Kidney epithelial cell (primary cell): ENCODE measurements around the gene CTSL. TPM values are rescaled to one million over a fixed set of nuclear protein-coding genes. Genes with fewer than 3 reads are reported as not detected.

ENCODE experiments used
- DNase-seq: peaks from one replicate; pipeline ENCODE4 v3.0.0-alpha.2; 2010; ENCODE audit warnings: low read depth
- H3K27me3 ChIP-seq: 2 replicates; pipeline ENCODE4 v1.6.0; 2011; ENCODE audit warnings: low read length; ENCODE audit not compliant: control insufficient read depth, insufficient read depth
- H3K36me3 ChIP-seq: 2 replicates; pipeline ENCODE4 v1.5.1; 2011; ENCODE audit warnings: low read length; ENCODE audit not compliant: control insufficient read depth, insufficient read depth
- H3K4me3 ChIP-seq: 2 replicates; pipeline ENCODE4 v1.5.1; 2011; ENCODE audit warnings: low read depth, mild to moderate bottlenecking, control low read depth, low read length
- total RNA-seq: library from RNA; depleted of rRNA; stranded (reverse); fragments of >200 nt; gene quantifications from 2 replicates; pipeline ENCODE4 v1.2.3, GENCODE V29; 2015
- TF ChIP-seq, protein P1 (sequence below): IDR thresholded peaks from 2 replicates; pipeline ENCODE4 v1.5.1; 2011; ENCODE audit warnings: mild to moderate bottlenecking, moderate library complexity, low read length, control low read depth, inconsistent platforms; ENCODE audit not compliant: insufficient read depth, poor library complexity, severe bottlenecking

The CTSL gene
- total RNA-seq, 1 donor from 2014 or later = 117 TPM

DNA sequence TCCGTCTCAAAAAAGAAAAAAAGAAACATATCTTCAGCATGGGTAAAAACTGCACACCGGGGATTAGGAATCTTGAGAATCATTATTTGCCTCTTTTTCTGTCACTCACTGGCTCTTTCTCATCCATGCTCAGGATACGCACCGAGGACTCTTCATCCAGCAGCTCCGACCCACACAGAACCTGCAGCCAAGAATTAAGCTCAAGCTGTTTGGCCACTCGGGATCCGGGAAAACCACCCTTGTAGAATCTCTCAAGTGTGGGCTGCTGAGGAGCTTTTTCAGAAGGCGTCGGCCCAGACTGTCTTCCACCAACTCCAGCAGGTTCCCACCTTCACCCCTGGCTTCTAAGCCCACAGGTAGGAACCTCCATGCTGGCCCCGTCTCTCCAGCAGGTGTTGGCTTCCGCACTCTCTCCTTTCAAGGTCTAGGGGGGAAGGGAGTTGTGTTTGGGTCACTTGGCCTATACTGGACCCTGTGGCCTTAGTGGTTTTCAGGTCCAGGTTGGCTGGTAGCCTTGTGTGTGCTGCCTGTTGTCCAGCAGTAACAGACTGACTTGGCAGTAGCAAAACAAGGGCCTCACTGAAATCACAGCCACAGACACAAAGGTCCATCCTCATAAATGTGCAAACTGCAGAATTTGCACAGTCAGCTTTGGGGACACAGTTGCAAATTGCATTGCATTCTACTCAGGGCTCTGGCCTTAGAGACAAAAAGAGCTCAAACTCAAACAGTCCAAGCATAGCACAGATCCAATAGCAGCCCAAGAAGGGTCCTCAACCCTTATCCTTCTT, 44.5 kb upstream of the CTSL start:
- TF ChIP-seq, protein P1, sequence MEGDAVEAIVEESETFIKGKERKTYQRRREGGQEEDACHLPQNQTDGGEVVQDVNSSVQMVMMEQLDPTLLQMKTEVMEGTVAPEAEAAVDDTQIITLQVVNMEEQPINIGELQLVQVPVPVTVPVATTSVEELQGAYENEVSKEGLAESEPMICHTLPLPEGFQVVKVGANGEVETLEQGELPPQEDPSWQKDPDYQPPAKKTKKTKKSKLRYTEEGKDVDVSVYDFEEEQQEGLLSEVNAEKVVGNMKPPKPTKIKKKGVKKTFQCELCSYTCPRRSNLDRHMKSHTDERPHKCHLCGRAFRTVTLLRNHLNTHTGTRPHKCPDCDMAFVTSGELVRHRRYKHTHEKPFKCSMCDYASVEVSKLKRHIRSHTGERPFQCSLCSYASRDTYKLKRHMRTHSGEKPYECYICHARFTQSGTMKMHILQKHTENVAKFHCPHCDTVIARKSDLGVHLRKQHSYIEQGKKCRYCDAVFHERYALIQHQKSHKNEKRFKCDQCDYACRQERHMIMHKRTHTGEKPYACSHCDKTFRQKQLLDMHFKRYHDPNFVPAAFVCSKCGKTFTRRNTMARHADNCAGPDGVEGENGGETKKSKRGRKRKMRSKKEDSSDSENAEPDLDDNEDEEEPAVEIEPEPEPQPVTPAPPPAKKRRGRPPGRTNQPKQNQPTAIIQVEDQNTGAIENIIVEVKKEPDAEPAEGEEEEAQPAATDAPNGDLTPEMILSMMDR = no peak
- Histone ChIP-seq H3K27me3 (no peaks in the 10 kb centered on the region), H3K4me3 (no peak overlapping the region), H3K36me3 (peaks cover 1% of the 10 kb centered on the region)
- DNase-seq = no peak

DNA sequence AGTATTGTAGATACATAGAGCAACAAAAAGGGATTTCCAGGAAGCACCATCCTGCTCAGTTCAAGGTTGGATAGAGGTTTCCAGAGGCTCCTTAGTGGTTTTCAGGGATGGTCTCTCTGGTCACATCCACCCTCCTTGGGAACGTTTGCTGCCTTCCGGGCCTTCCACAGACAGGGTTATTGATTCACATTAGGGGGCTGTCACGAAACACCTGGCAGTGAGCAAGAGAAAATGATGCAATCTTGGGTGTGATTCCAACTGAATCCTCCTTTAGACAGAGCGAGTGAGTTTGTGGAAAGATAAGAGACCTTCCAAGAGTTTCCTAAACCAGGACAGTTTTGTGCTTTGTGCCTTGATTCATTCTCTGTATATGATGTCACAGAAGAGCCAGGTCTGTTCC, 43.8 kb upstream of the CTSL start:
- peaks cover 1% of the 10 kb centered on the region for H3K36me3 ChIP-seq
- DNase-seq = no peak
- H3K4me3 ChIP-seq = no peak overlapping the region
- H3K27me3 ChIP-seq = no peaks in the 10 kb centered on the region
- TF ChIP-seq, protein P1 = no peak

DNA sequence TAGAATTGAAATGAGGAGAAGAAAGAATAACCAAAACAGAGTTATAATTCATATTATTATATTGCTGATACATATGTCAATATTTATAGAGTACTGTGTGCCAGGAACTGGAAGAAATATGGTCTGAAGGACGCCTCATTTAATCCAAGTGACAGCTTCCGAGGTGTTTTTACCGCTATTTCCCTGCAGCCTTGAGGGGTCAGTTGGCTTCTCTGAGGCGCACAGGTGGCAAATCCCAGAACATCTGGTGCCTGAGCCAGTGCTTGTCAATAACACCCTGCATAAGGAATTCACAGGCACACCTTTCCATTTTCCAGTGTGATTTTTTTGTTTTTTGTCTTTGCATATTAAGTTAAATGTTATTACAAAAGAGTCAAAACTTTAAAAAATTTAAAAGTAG, 43.3 kb upstream of the CTSL start:
- peaks cover 1% of the 10 kb centered on the region for H3K36me3 ChIP-seq
- H3K4me3 ChIP-seq = no peak overlapping the region
- TF ChIP-seq, protein P1 = no peak
- DNase-seq = no peak
- no peaks in the 10 kb centered on the region for H3K27me3 ChIP-seq

DNA sequence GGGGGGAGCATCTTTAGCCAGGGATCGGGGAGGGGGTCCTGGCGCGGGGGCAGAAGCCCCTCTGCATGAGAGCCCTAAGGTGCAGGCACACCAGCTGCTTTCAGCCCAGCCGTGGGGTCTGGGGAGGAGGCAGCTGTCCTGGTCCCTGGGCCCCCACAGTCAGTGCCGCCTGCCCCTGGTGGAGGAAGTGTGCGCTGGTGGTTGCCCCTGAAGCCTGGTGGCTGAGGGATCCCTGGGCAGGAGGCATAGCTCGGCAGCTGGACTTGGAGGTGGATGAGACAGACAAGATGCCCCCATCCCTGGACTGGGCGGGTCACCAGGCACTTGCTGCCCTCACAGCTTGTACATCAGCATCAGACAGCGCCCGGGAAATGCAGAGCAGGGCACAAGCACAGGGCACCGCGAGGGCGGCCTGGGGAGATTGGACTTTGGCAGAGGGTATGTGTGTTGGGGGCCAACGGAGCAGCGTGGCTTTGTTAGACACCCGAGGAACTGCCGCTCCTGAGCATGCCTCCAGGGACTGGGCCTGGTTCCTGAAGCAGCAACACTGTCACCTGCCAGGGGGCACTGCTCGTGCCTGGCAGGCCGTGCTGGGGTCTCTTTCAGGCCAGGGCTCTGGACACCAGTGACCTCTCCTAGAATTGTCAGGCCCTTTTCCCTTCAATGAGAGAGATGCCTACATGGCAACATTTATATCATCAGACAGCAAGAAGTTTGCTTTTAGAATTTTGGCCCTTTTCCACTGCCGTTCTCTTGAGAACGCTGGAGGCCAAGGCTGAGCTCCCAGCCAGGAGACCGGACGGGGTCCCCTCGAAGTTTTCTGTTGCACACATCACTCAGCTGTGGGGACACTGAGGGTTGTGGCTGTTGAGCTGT, 41.9 kb upstream of the CTSL start:
- no peak overlapping the region for H3K4me3 ChIP-seq
- TF ChIP-seq, protein P1 = no peak
- no peak for DNase-seq
- peaks cover 1% of the 10 kb centered on the region for H3K36me3 ChIP-seq
- no peaks in the 10 kb centered on the region for H3K27me3 ChIP-seq

DNA sequence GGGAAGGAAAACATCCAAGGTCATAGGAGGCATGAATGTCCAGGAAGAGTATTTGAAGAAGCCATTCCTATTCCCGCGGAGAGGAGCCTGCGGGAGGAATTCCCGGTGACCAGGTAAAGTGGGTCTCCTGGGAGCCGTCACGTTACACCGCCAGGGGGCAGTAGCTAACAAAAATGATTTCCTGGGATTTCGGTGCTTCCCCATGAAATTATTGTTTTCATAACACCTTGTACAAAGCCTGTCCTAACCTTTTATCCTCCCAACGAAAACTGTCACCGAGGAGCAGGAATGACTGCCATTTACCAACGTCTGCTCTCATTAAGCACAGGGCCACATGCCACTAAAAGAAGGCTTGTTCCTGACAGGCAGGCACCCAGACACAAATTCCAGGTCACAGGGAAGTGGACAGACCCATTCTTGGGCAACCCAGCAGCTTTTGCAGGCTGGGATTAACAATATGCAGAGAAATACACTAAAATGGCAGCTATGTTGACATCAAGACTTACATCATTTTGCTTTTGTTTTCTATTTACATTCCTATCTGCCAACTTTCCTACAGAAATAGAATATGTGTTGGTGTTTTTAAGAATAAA, 41.2 kb upstream of the CTSL start:
- TF ChIP-seq, protein P1 = peak; percentile 78
- DNase-seq = no peak

More for the DNA sequence above, 41.2 kb upstream of the CTSL start:
- Histone ChIP-seq H3K4me3 (no peak overlapping the region), H3K36me3 (peaks cover 1% of the 10 kb centered on the region), H3K27me3 (no peaks in the 10 kb centered on the region)
